GM12878 (cell line): ENCODE data around the gene MACROD2. TPM values are rescaled to one million over a fixed set of nuclear protein-coding genes. Genes with fewer than 3 reads are reported as not detected.

Experiments used
- ATAC-seq: fragments of 200-7000 bp; cut with Tn5 transposase; 3 replicates; pipeline ENCODE4 v1.9.1; 2020; ENCODE audit warnings: mild to moderate bottlenecking, moderate library complexity
- BruUV-seq: library from RNA; stranded (reverse); fragments of 400-500 nt; replicated peaks from 2 replicates; lab custom pipeline; 2021; lab: Mats Ljungman, UMichigan
- CTCF ChIA-PET: fragments of 300-600 bp; sonication (Branson Sonifier 250); formaldehyde crosslinking; extraction: SDS; loops from one replicate; lab custom pipeline; 2021; ENCODE audit warnings: inconsistent platforms; lab: Yijun Ruan, JAX
- POLR2A ChIA-PET: fragments of 350-600 bp; formaldehyde crosslinking; extraction: SDS; loops from one replicate; lab custom pipeline; 2021; ENCODE audit warnings: inconsistent platforms; lab: Charles Lee
- RAD21 ChIA-PET: fragments of 300-600 bp; sonication (Branson Sonifier 250); formaldehyde crosslinking; loops from one replicate; lab custom pipeline; 2023; ENCODE audit warnings: antibody characterized with exemption; ENCODE audit not compliant: unreplicated experiment; lab: Charles Lee
- SMC1A ChIA-PET: fragments of 300-600 bp; sonication (Branson Sonifier 250); formaldehyde crosslinking; loops from one replicate; lab custom pipeline; 2023; ENCODE audit not compliant: unreplicated experiment, uncharacterized antibody; lab: Charles Lee
- DNase-seq: peaks from one replicate; pipeline ENCODE4 v3.0.0-alpha.2; 2011; ENCODE audit warnings: low read depth, low spot score
- FAIRE-seq: peaks from 3 replicates; lab custom pipeline; 2011; peaks lifted over from hg19 to GRCh38; lab: Jason Lieb, UNC
- H2AFZ ChIP-seq: 2 replicates; pipeline ENCODE4 v1.6.0; 2011; ENCODE audit warnings: low read depth, low read length, control low read depth; ENCODE audit not compliant: control insufficient read depth
- H3K27ac ChIP-seq: 2 replicates; pipeline ENCODE4 v1.5.1; 2011; ENCODE audit warnings: control low read depth; ENCODE audit not compliant: control insufficient read depth, insufficient read depth
- H3K27me3 ChIP-seq, 2 experiments: replicated peaks in 1 of 2; 2 replicates each; pipeline versions ENCODE4 v1.6.0 to v1.6.1; 2011; ENCODE audit warnings: low read length in 1 of 2; ENCODE audit not compliant: control insufficient read depth in 2 of 2, insufficient read depth in 2 of 2
- H3K36me3 ChIP-seq, 2 experiments: 2 replicates each; pipeline ENCODE4 v1.5.1; 2011; ENCODE audit warnings: low read length in 1 of 2; ENCODE audit not compliant: control insufficient read depth in 2 of 2, insufficient read depth in 2 of 2
- H3K4me1 ChIP-seq: 2 replicates; pipeline ENCODE4 v1.6.1; 2011; ENCODE audit warnings: mild to moderate bottlenecking, low read length, moderate library complexity, mixed read lengths; ENCODE audit not compliant: control insufficient read depth, insufficient read depth
- H3K4me2 ChIP-seq: 2 replicates; pipeline ENCODE4 v1.6.0; 2011; ENCODE audit warnings: control low read depth; ENCODE audit not compliant: control insufficient read depth, insufficient read depth
- H3K4me3 ChIP-seq: fragments of 200-600 bp; sonication (generic); 2 replicates; pipeline ENCODE4 v1.5.1; 2016
- H3K79me2 ChIP-seq: 2 replicates; pipeline ENCODE4 v1.6.0; 2011; ENCODE audit warnings: low read length; ENCODE audit not compliant: control insufficient read depth, insufficient read depth
- H3K9ac ChIP-seq: 2 replicates; pipeline ENCODE4 v1.8.0; 2011; ENCODE audit warnings: low read length, control low read depth, mixed read lengths; ENCODE audit not compliant: control insufficient read depth, insufficient read depth
- H3K9me3 ChIP-seq: replicated peaks from 3 replicates; pipeline ENCODE4 v1.5.1; 2011; ENCODE audit warnings: mild to moderate bottlenecking, low read length; ENCODE audit not compliant: control insufficient read depth, insufficient read depth
- H4K20me1 ChIP-seq: 2 replicates; pipeline ENCODE4 v1.6.0; 2011; ENCODE audit not compliant: control insufficient read depth, insufficient read depth
- CEBPB ChIP-seq, 2 experiments: fragments of 150-350 bp in 1 of 2; IDR thresholded peaks; 2 replicates each; pipeline ENCODE4 v1.6.1; 2012 to 2014; ENCODE audit warnings: low read depth in 2 of 2, low read length in 2 of 2, borderline replicate concordance in 1 of 2, inconsistent platforms in 1 of 2
- GATAD2B ChIP-seq: fragments of 450-650 bp; conservative IDR thresholded peaks from 2 replicates; pipeline ENCODE4 v1.6.1; 2017; ENCODE audit warnings: low read depth, mild to moderate bottlenecking, moderate library complexity
- MTA3 ChIP-seq: IDR thresholded peaks from 2 replicates; pipeline ENCODE4 v1.6.1; 2012; ENCODE audit warnings: low read length, inconsistent platforms, borderline replicate concordance
- PML ChIP-seq: IDR thresholded peaks from 2 replicates; pipeline ENCODE4 v1.6.1; 2012; ENCODE audit warnings: low read length, inconsistent platforms
- SRF ChIP-seq, 2 experiments: IDR thresholded peaks; 2 replicates each; pipeline ENCODE4 v1.6.1; 2011; ENCODE audit warnings: low read depth in 2 of 2, low read length in 2 of 2, mild to moderate bottlenecking in 1 of 2, moderate library complexity in 1 of 2
- USF2 ChIP-seq: IDR thresholded peaks from 2 replicates; pipeline ENCODE4 v1.6.1; 2011; ENCODE audit warnings: low read depth, low read length, improper control_type of control experiment, borderline replicate concordance
- ZBED1 ChIP-seq: IDR thresholded peaks from 2 replicates; pipeline ENCODE4 v1.6.1; 2016; ENCODE audit warnings: borderline replicate concordance
- WGBS: methylation state at CpG from one replicate; pipeline ENCODE4 v1.1.6; 2016; ENCODE audit warnings: low lambda C conversion rate; ENCODE audit not compliant: insufficient replicate concordance, insufficient coverage; ENCODE audit errors: missing lambda C conversion rate; 5-methylcytosine and 5-hydroxymethylcytosine counted together
- in situ Hi-C: fragments of 300-500 bp; cut with MboI; formaldehyde crosslinking; loops from 9 replicates; pipeline ENCODE4 v1.14.3; 2018; ENCODE audit warnings: mixed read lengths
- intact Hi-C: fragments of 100-400 bp; cut with micrococcal nuclease; formaldehyde crosslinking; loops from one replicate; pipeline ENCODE4 v1.14.2; 2022; ENCODE audit not compliant: unreplicated experiment
- polyA plus RNA-seq, 11 experiments: library from polyadenylated mRNA; depleted of rRNA in 4 of 11; unstranded in 6 of 11; stranded (reverse) in 5 of 11; fragments of >200 nt; fragmentation: Nextera tagmentation in 4 of 11; fragmentation: Illumina TruSeq in 1 of 11; extraction: Ambion mirVana in 4 of 11; extraction: Trizol in 1 of 11; gene quantifications; 1 replicate in 1 of 11; 2 replicates in 10 of 11; pipeline versions ENCODE4 v1.2.1 to v1.2.3, GENCODE V29; 2011 to 2016; ENCODE audit warnings: inconsistent platforms in 2 of 11, missing spikeins in 2 of 11, low read depth in 1 of 11
- total RNA-seq, 4 experiments: library from RNA; depleted of rRNA in 3 of 4; stranded (reverse); fragments of >200 nt in 3 of 4; fragmentation: Illumina TruSeq in 1 of 4; extraction: Trizol in 1 of 4; gene quantifications; 2 replicates each; pipeline versions ENCODE4 v1.2.1 to v1.2.3, GENCODE V29; 2013 to 2021

Gene MACROD2
- total and polyA plus RNA-seq, 10 of the 15 experiments (the other 5 are each of a cell fraction or from before 2014, with no cell fraction given): 1.1 to 21.5 (median 2.2) TPM

- no peak for TF ChIP-seq CEBPB (IDR thresholded peaks at IDR 0.05; ENCODE audit: borderline replicate concordance in 1 of 2, low read depth in 2 of 2, low read length in 2 of 2)
- TF ChIP-seq MTA3: no peak
- TF ChIP-seq USF2: no peak
- TF ChIP-seq PML: no peak
Measured at GRCh38 chr20:16052456-16052855, 2057.1 kb downstream of the MACROD2 start (continued).

- no peak for FAIRE-seq
- H3K27me3 ChIP-seq: no peaks in the 10 kb centered on the region
- DNase-seq: no peak
- CTCF ChIA-PET: no interaction called here
- intact Hi-C loops: no loop called here
- H3K36me3 ChIP-seq: no peaks in the 10 kb centered on the region
- TF ChIP-seq SRF (IDR thresholded peaks at IDR 0.05; ENCODE audit: low read depth in 2 of 2, low read length in 2 of 2) (no peak), ZBED1 (no peak), GATAD2B (no peak)
- no peaks in the 10 kb centered on the region for H4K20me1 ChIP-seq
- in situ Hi-C loops: no loop called here
- H3K4me2 ChIP-seq: no peak overlapping the region
- H3K4me3 ChIP-seq: no peak overlapping the region
- no peak overlapping the region for H3K9ac ChIP-seq
- 42% methylated on average over 3 of the region's 3 CpGs for WGBS
- RAD21 ChIA-PET: no interaction called here
- H2AFZ ChIP-seq: no peak overlapping the region
- H3K9me3 ChIP-seq: no peaks in the 10 kb centered on the region; the same call in 2 of the 3 replicates
- H3K79me2 ChIP-seq: no peaks in the 10 kb centered on the region
- BruUV-seq: no TSS peak
- no peak for ATAC-seq
- POLR2A ChIA-PET: no interaction called here
- no peaks in the 10 kb centered on the region for H3K4me1 ChIP-seq
- no peak overlapping the region for H3K27ac ChIP-seq
- SMC1A ChIA-PET: no interaction called here
Measured at GRCh38 chr20:16054985-16055384, 2059.7 kb downstream of the MACROD2 start.
